Thyroid gland (tissue), 4 donors: Measurements from ENCODE around the gene PTPN6. TPM values are rescaled to one million over a fixed set of nuclear protein-coding genes. Genes with fewer than 3 reads are reported as not detected.

Experiments used
- DNase-seq, 2 donors: peaks; one replicate each; pipeline ENCODE4 v3.0.0-alpha.2; 2019
- H3K27ac ChIP-seq, 3 donors: fragments of 200-600 bp; sonication (generic); 1 replicate in 2 of 3; 2 replicates in 1 of 3; pipeline ENCODE4 v1.5.1; 2016 to 2019; ENCODE audit warnings: mild to moderate bottlenecking in 1 of 3, moderate library complexity in 1 of 3
- H3K27me3 ChIP-seq: fragments of 200-600 bp; sonication (generic); one replicate; pipeline ENCODE4 v1.5.1; 2019
- H3K36me3 ChIP-seq, 2 donors: fragments of 200-600 bp; sonication (generic); one replicate each; pipeline ENCODE4 v1.5.1; 2016 to 2019
- H3K4me1 ChIP-seq, 2 donors: fragments of 200-600 bp; sonication (generic); one replicate each; pipeline ENCODE4 v1.5.1; 2017 to 2019
- H3K4me3 ChIP-seq, 3 donors: fragments of 200-600 bp; sonication (generic); replicated peaks in 1 of 3; 1 replicate in 2 of 3; 2 replicates in 1 of 3; pipeline ENCODE4 v1.5.1; 2016; ENCODE audit warnings: mild to moderate bottlenecking in 1 of 3
- H3K9me3 ChIP-seq: fragments of 200-600 bp; sonication (generic); one replicate; pipeline ENCODE4 v1.5.1; 2017
- POLR2A ChIP-seq, 2 donors: fragments of 450-650 bp; IDR thresholded peaks; one replicate each; pipeline ENCODE4 v1.6.1; 2017; ENCODE audit warnings: antibody characterized with exemption in 2 of 2, mild to moderate bottlenecking in 2 of 2, moderate library complexity in 1 of 2
- whole genome bisulfite sequencing, 2 donors: methylation state at CpG; one replicate each; pipeline ENCODE4 v1.1.5; 2017; 5-methylcytosine and 5-hydroxymethylcytosine counted together
- intact Hi-C: fragments of 100-400 bp; cut with DNase I; formaldehyde crosslinking; loops from one replicate; pipeline ENCODE4 v1.15.1; 2023
- total RNA-seq, 4 donors: library from RNA; depleted of rRNA; stranded (reverse); fragments of >200 nt; gene quantifications; one replicate each; pipeline ENCODE4 v1.2.3, GENCODE V29; 2016
- TF ChIP-seq, protein P1 (sequence below), 6 experiments: fragments of 200-600 bp in 3 of 6; fragments of 450-650 bp in 3 of 6; sonication (generic) in 3 of 6; IDR thresholded peaks; one replicate each; pipeline ENCODE4 v1.5.1; 2016 to 2019; ENCODE audit warnings: antibody characterized with exemption in 6 of 6, mild to moderate bottlenecking in 2 of 6, inconsistent platforms in 1 of 6, moderate library complexity in 1 of 6

Gene PTPN6
- total RNA-seq, 4 donors from 2014 or later: 21.7 to 32.3 (median 31.4) TPM

GRCh38 chr12:6936194-6936635, 14.9 kb upstream of the PTPN6 start:
- H3K4me1 ChIP-seq: peaks cover 18 to 48% of the 10 kb centered on the region in 2 donors
- H3K9me3 ChIP-seq: no peaks in the 10 kb centered on the region
- no peak for DNase-seq
- H3K36me3 ChIP-seq: peaks cover 25 to 27% of the 10 kb centered on the region in 2 donors
- intact Hi-C loops: no loop called here
- no peaks in the 10 kb centered on the region for H3K27me3 ChIP-seq
- H3K27ac ChIP-seq: peak overlapping the region in 2 of 3 donors; percentile 93 to 96
- no peak overlapping the region for H3K4me3 ChIP-seq
- 92 to 94% methylated on average over 3 of the region's 3 CpGs for WGBS, 2 donors
- no peak for TF ChIP-seq POLR2A (IDR thresholded peaks at IDR 0.05)
- TF ChIP-seq, protein P1, sequence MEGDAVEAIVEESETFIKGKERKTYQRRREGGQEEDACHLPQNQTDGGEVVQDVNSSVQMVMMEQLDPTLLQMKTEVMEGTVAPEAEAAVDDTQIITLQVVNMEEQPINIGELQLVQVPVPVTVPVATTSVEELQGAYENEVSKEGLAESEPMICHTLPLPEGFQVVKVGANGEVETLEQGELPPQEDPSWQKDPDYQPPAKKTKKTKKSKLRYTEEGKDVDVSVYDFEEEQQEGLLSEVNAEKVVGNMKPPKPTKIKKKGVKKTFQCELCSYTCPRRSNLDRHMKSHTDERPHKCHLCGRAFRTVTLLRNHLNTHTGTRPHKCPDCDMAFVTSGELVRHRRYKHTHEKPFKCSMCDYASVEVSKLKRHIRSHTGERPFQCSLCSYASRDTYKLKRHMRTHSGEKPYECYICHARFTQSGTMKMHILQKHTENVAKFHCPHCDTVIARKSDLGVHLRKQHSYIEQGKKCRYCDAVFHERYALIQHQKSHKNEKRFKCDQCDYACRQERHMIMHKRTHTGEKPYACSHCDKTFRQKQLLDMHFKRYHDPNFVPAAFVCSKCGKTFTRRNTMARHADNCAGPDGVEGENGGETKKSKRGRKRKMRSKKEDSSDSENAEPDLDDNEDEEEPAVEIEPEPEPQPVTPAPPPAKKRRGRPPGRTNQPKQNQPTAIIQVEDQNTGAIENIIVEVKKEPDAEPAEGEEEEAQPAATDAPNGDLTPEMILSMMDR (IDR thresholded peaks at IDR 0.05): no peak

DNA sequence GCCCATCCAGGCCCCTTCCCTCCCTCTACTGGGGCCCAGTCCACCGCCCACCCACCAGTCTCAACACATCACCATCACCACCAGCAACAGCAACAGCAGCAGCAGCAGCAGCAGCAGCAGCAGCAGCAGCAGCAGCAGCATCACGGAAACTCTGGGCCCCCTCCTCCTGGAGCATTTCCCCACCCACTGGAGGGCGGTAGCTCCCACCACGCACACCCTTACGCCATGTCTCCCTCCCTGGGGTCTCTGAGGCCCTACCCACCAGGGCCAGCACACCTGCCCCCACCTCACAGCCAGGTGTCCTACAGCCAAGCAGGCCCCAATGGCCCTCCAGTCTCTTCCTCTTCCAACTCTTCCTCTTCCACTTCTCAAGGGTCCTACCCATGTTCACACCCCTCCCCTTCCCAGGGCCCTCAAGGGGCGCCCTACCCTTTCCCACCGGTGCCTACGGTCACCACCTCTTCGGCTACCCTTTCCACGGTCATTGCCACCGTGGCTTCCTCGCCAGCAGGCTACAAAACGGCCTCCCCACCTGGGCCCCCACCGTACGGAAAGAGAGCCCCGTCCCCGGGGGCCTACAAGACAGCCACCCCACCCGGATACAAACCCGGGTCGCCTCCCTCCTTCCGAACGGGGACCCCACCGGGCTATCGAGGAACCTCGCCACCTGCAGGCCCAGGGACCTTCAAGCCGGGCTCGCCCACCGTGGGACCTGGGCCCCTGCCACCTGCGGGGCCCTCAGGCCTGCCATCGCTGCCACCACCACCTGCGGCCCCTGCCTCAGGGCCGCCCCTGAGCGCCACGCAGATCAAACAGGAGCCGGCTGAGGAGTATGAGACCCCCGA, 14.3 kb upstream of the PTPN6 start:
- intact Hi-C loops: no loop called here
- WGBS, 2 donors: 42 to 47% methylated on average over 25 to 27 of the region's 36 CpGs
- peak overlapping the region; percentile 90 to 96 (median 93) for H3K27ac ChIP-seq
- no peaks in the 10 kb centered on the region for H3K9me3 ChIP-seq
- TF ChIP-seq, protein P1 (IDR thresholded peaks at IDR 0.05): no peak
- peak in 1 of 2 donors; percentile 6 for TF ChIP-seq POLR2A (IDR thresholded peaks at IDR 0.05)
- H3K27me3 ChIP-seq: no peaks in the 10 kb centered on the region
- no peak for DNase-seq
- H3K36me3 ChIP-seq: peaks cover 31 to 33% of the 10 kb centered on the region in 2 donors
- peaks cover 18 to 42% of the 10 kb centered on the region in 2 donors for H3K4me1 ChIP-seq
- peak overlapping the region in 1 of 3 donors; percentile 46 for H3K4me3 ChIP-seq

DNA sequence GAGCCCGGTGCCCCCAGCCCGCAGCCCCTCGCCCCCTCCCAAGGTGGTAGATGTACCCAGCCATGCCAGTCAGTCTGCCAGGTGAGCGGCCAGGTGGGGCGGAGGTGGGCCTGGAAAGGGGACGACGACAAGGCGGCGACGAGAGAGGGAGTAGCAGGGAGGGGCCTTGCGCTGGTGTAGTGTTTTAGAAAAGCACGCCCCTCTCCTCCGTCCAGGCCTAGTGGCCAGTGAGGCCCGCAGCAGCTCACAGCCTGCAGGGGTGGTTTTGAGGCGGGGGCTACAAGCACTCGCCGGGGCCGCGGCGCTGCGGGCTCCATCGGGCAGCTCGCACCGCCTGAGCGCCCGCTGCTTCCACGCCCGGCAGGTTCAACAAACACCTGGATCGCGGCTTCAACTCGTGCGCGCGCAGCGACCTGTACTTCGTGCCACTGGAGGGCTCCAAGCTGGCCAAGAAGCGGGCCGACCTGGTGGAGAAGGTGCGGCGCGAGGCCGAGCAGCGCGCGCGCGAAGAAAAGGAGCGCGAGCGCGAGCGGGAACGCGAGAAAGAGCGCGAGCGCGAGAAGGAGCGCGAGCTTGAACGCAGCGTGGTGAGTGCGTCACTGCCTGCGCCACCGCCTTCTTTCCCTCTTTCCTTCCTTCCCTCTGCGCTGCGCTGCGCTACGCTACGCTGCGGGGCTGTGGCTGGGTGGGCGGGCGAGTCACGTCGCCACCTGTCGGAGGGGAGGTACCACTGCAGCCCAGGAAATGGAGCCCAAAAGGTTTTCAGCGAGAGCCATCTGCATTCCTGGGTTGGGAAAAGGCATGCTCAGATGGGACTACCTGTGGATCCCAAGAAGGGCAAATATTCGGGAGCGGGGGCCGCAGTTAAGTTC, 13.4 kb upstream of the PTPN6 start:
- H3K9me3 ChIP-seq: no peaks in the 10 kb centered on the region
- TF ChIP-seq, protein P1 (IDR thresholded peaks at IDR 0.05): peak; percentile 89 to 98 (median 94)
- TF ChIP-seq POLR2A (IDR thresholded peaks at IDR 0.05): peak in 1 of 2 donors; percentile 86
- intact Hi-C loops: loop anchor here (2.0 kb wide), 1 partner anchor 69 kb away; no protein-coding TSS in a partner anchor
- no peaks in the 10 kb centered on the region for H3K27me3 ChIP-seq
- H3K27ac ChIP-seq: peak overlapping the region; percentile 90 to 96 (median 93)
- H3K4me1 ChIP-seq: peaks cover 20 to 39% of the 10 kb centered on the region in 2 donors
- peaks cover 33% of the 10 kb centered on the region in 2 donors for H3K36me3 ChIP-seq
- 0 to 2% methylated on average over 30 to 41 of the region's 80 CpGs for WGBS, 2 donors
- H3K4me3 ChIP-seq: peak overlapping the region in 2 of 3 donors; percentile 16 to 46
- peak; percentile 94 for DNase-seq

GRCh38 chr12:6938353-6939190, 12.6 kb upstream of the PTPN6 start:
- WGBS, 2 donors: 76 to 84% methylated on average over 21 to 26 of the region's 32 CpGs
- TF ChIP-seq, protein P1 (IDR thresholded peaks at IDR 0.05): peak in 1 of 6 experiments; percentile 4
- peak in 1 of 2 donors; percentile 5 for TF ChIP-seq POLR2A (IDR thresholded peaks at IDR 0.05)
- peaks cover 27 to 41% of the 10 kb centered on the region in 2 donors for H3K4me1 ChIP-seq
- peaks cover 33% of the 10 kb centered on the region in 2 donors for H3K36me3 ChIP-seq
- intact Hi-C loops: loop anchor here (2.0 kb wide), 1 partner anchor 70 kb away; no protein-coding TSS in a partner anchor
- H3K27me3 ChIP-seq: no peaks in the 10 kb centered on the region
- peak overlapping the region in 1 of 3 donors; percentile 46 for H3K4me3 ChIP-seq
- no peaks in the 10 kb centered on the region for H3K9me3 ChIP-seq
- H3K27ac ChIP-seq: peak overlapping the region; percentile 90 to 96 (median 93)
- DNase-seq: no peak
